Ureter (tissue), 1 donor: ENCODE data around the gene ZNF638. TPM values are rescaled to one million over a fixed set of nuclear protein-coding genes. Genes with fewer than 3 reads are reported as not detected.

Source experiments
- DNase-seq: peaks from one replicate; pipeline ENCODE4 v3.0.0-alpha.2; 2020; ENCODE audit warnings: low spot score
- total RNA-seq: library from RNA; stranded (reverse); gene quantifications from one replicate; pipeline ENCODE4 v1.2.4, GENCODE V29; 2023
- donor health status: DM: yes; HTN: yes; CAD: no.

The ZNF638 gene
- total RNA-seq, 1 donor from 2014 or later: 209 TPM

DNA sequence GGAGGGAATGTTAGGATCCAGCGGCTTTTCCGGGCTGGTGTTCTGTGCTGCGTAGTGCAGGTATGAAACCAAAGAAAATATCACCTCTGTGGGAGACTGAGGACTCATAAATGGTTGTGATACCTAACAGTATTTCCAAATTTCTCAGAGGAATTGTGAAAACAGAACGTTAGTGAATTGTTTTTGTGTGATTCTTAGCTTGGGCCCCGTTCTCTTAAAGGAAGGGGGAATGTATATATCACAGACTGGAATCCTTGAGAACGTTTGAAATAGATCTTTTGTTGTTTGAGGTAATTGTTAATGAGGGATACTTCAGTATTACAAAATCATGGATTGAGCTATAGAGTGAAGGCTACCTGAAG lies 834 bp downstream of the ZNF638 start:
- no peak for DNase-seq

DNA sequence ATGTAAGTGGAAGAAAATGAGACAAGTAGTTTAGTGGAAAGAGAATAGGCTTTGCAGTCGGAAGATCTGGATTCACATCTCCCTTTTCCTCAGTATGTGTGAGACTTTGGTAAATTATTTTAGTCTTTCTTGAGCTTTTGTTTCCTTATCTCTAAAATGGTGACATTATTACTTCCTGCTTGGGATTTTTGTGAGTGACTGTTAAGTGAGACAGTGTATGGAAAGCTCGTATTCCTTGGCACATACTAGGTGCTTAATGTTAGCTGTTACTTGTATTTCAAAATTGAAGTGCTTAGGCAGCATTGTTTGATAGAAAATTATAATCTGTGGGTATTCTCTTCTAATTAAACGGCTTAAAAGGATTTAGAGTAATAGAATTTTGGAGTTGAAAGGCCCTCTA lies 2.0 kb downstream of the ZNF638 start:
- no peak for DNase-seq

GRCh38 chr2:71336384-71336783 lies 4.8 kb downstream of the ZNF638 start:
- no peak for DNase-seq

GRCh38 chr2:71336802-71337201 lies 5.2 kb downstream of the ZNF638 start:
- no peak for DNase-seq

GRCh38 chr2:71337776-71338175 lies 6.2 kb downstream of the ZNF638 start:
- DNase-seq: no peak

- DNase-seq: no peak
These were observed 8.1 kb downstream of the ZNF638 start for GRCh38 chr2:71339685-71340084.

GRCh38 chr2:71340176-71340575 lies 8.6 kb downstream of the ZNF638 start:
- no peak for DNase-seq

DNA sequence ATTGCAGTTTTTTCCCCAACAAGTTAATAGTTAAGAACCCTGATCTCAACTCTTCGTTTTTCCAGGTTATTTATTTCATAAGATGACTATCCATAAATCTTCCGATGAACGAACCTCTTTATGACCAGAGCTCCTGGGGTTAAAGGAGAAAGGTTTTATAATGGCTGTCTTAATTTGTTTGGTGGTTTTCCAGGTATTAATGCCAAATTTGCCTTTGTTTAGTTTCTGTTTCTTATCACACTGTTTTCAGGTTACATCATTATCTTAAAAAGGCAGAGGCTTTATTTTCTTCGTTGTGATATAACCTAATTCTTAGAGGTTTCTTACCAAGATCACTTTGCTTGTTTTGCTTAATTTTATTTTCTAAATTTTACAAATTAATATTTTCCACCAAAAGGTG lies 10.1 kb downstream of the ZNF638 start:
- DNase-seq: no peak

- no peak for DNase-seq
These were observed 14.5 kb downstream of the ZNF638 start for GRCh38 chr2:71346065-71346464.

- DNase-seq: no peak
These were observed 15.9 kb downstream of the ZNF638 start for GRCh38 chr2:71347517-71347916.

GRCh38 chr2:71348302-71348701 lies 16.7 kb downstream of the ZNF638 start:
- DNase-seq: no peak

GRCh38 chr2:71353248-71353647 lies 21.7 kb downstream of the ZNF638 start:
- DNase-seq: no peak

- DNase-seq: no peak
These were observed 27.5 kb downstream of the ZNF638 start for GRCh38 chr2:71358931-71359671.

- no peak for DNase-seq
These were observed 28.9 kb downstream of the ZNF638 start for GRCh38 chr2:71360434-71360975.

DNA sequence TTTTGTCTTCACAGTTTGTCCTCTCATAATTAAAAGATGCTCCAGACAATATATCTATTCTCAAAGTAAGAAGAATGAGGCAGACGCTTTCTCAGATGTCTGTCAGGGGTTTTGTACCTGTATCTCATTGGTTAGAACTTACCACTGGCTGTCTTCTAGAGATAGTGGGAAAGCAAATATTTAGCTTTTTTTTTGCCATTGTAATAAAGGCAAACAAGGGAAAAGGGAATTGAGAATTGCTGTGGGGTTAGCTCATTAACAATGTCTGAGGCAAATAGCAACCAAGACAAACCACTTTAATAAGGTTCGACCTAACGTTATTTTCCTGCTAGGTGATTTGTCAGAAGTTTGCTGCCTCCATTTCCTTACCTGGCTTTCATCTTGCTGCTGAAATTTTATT lies 30.0 kb downstream of the ZNF638 start:
- DNase-seq: no peak

- DNase-seq: no peak
These were observed 30.9 kb downstream of the ZNF638 start for GRCh38 chr2:71362447-71362846.

GRCh38 chr2:71370015-71370414 lies 38.4 kb downstream of the ZNF638 start:
- no peak for DNase-seq

DNA sequence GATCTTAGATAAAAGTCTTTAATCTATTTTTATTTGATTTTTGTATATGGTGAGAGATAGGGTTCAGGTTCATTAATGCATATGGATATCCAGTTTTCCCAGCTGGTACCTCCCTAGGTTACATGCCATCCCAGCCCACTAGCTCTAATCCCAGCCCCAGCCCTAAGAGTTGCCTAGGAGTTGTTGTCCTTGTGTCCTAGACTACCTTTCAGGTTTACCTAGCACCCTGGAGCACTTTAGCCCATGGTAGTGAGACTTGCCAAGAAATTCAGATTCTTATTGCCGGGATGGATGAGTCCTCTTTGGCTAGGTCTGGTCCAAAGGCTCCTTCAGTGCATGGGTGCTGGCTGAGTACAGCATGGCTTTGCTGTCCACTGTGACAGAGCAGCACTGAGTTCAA lies 40.5 kb downstream of the ZNF638 start:
- no peak for DNase-seq

DNA sequence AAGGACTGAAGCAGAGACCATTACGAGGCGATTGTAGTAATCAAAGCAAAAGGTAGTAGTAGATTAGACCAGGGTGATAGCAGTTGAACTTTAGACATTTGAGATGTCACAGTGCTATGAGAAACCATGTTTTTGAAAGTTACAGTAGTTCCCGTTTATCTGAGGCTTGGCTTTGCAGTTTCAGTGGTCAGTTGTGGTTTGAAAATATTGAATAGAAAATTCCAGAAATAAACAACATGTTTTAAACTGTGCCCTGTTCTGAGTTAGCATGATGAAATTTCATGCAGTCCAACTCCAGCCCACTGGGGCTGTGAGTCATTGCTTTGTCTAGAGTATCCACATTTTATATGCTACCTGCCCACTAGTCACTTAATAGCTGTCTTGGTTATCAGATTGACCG lies 47.5 kb downstream of the ZNF638 start:
- no peak for DNase-seq

- DNase-seq: no peak
These were observed 49.1 kb downstream of the ZNF638 start for GRCh38 chr2:71380665-71381064.

GRCh38 chr2:71385012-71385411 lies 53.4 kb downstream of the ZNF638 start:
- DNase-seq: no peak

- no peak for DNase-seq
These were observed 56.6 kb downstream of the ZNF638 start for GRCh38 chr2:71388214-71388613.

GRCh38 chr2:71389384-71390072 lies 57.9 kb downstream of the ZNF638 start:
- no peak for DNase-seq
